Upper lobe of right lung (tissue), 1 donor: ENCODE results near the gene SEPTIN11. TPM values are rescaled to one million over a fixed set of nuclear protein-coding genes. Genes with fewer than 3 reads are reported as not detected.

Source experiments
- ATAC-seq: fragments of 200-7000 bp; cut with Tn5 transposase; one replicate; pipeline ENCODE4 v1.9.1; 2020; ENCODE audit warnings: mild to moderate bottlenecking, moderate library complexity
- DNase-seq: peaks from one replicate; pipeline ENCODE4 v3.0.0-alpha.2; 2020
- H3K27ac ChIP-seq: fragments of 200-600 bp; one replicate; pipeline ENCODE4 v1.8.0; 2022
- H3K27me3 ChIP-seq: fragments of 200-600 bp; one replicate; pipeline ENCODE4 v1.8.0; 2022; ENCODE audit warnings: mild to moderate bottlenecking
- H3K36me3 ChIP-seq: fragments of 200-600 bp; one replicate; pipeline ENCODE4 v1.8.0; 2022
- H3K4me1 ChIP-seq: fragments of 200-600 bp; one replicate; pipeline ENCODE4 v1.8.0; 2022
- H3K4me3 ChIP-seq: fragments of 200-600 bp; one replicate; pipeline ENCODE4 v1.8.0; 2022; ENCODE audit warnings: mild to moderate bottlenecking
- H3K9me3 ChIP-seq: fragments of 200-600 bp; one replicate; pipeline ENCODE4 v1.8.0; 2022
- intact Hi-C: fragments of 100-400 bp; cut with DNase I; formaldehyde crosslinking; loops from one replicate; pipeline ENCODE4 v1.11.0; 2022
- total RNA-seq: library from RNA; stranded (reverse); fragmentation: NEBNext Ultra II Directional; extraction: Animal tissue kit (Norgen Biotek cat#: 25700); gene quantifications from one replicate; pipeline ENCODE4 v1.2.1, GENCODE V29; 2021
- TF ChIP-seq, protein P1 (sequence below): fragments of 200-600 bp; IDR thresholded peaks from one replicate; pipeline ENCODE4 v1.8.0; 2022; ENCODE audit warnings: antibody characterized with exemption
- donor health status: DM: no; HTN: yes; CAD: no; lungs with severe emphysema.

The SEPTIN11 gene
- total RNA-seq, 1 donor from 2014 or later, result 112 TPM

DNA sequence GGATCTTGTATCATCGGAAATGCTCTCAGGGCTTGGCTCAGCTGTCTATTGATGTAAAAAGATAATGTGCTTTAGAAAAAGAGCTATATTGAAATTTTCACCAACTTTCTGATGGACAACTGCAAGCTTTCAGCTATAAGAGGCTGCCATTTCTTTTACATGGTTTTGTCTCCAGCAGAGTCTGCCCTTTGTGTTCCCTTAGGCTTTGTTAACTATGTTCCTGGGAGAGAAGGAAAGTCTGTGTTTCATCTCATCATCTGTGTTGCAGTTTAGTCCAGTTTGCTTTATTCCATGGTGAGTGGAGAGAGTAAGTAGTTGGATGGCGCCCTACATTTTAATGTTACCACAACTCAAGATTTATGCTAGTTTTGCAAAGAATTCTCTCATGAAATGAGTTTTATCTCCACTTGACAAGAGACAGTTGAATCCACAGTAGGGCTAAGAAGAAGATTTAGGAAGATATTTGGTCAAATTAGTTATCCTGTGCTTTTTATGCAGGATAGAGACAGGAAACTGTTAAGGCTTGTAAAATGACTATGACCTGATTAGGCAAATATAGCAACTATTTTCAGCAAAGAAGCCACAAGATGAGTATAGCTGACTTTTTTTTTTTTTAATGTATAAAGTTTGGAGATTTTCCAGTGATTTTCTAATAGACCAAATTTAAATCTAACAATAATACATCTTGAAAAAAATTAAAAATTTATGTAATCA, 16.5 kb downstream of the SEPTIN11 start:
- no peak overlapping the region for H3K27ac ChIP-seq
- H3K4me3 ChIP-seq, result no peak overlapping the region
- no peaks in the 10 kb centered on the region for H3K36me3 ChIP-seq
- no peaks in the 10 kb centered on the region for H3K9me3 ChIP-seq
- ATAC-seq (no peak), DNase-seq (no peak)
- H3K27me3 ChIP-seq, result no peaks in the 10 kb centered on the region
- TF ChIP-seq, protein P1, sequence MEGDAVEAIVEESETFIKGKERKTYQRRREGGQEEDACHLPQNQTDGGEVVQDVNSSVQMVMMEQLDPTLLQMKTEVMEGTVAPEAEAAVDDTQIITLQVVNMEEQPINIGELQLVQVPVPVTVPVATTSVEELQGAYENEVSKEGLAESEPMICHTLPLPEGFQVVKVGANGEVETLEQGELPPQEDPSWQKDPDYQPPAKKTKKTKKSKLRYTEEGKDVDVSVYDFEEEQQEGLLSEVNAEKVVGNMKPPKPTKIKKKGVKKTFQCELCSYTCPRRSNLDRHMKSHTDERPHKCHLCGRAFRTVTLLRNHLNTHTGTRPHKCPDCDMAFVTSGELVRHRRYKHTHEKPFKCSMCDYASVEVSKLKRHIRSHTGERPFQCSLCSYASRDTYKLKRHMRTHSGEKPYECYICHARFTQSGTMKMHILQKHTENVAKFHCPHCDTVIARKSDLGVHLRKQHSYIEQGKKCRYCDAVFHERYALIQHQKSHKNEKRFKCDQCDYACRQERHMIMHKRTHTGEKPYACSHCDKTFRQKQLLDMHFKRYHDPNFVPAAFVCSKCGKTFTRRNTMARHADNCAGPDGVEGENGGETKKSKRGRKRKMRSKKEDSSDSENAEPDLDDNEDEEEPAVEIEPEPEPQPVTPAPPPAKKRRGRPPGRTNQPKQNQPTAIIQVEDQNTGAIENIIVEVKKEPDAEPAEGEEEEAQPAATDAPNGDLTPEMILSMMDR, result no peak
- peaks cover 3% of the 10 kb centered on the region for H3K4me1 ChIP-seq
- intact Hi-C loops, result no loop called here

DNA sequence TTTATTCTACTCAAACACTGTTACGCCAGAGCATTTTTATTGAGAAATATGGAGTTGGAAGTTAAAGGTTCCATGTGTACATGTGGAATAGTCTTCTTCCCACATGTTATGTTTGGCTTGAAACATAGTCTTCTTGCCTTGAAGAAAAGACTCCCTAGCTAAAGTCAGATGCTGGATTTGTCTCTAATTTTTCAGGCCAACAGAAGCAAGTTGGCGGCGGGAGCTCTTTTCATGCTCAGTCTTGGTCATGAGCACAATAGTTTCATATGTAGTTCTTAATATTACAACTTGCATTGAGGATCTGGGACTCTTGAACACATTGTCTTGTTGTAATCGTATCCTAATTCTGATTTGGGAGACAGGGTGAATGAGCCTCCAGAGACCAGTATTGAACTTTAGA, 19.4 kb downstream of the SEPTIN11 start:
- Histone ChIP-seq H3K4me3 (no peak overlapping the region), H3K36me3 (no peaks in the 10 kb centered on the region), H3K27me3 (no peaks in the 10 kb centered on the region), H3K4me1 (peaks cover 1% of the 10 kb centered on the region), H3K27ac (no peak overlapping the region), H3K9me3 (no peaks in the 10 kb centered on the region)
- TF ChIP-seq, protein P1, result no peak
- intact Hi-C loops, result no loop called here
- ATAC-seq, result no peak
- DNase-seq, result no peak

DNA sequence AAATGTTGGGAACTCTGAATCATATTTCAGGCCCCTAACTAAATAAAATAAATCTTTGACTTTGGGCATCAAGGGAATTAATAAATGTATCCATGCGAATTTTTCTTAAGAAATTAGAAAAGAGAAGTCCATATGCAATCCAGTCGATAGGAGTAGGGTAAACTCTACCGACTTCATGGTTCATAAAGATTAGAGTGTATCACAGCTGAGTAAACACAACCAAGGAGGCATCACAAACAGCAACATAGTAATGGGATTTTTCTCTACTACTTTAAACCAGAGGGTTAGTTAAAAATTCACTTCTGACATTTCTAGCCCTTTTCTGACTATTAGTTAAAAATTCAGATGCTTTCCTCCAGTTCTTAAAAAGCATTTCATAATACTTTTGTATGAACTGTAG, 19.9 kb downstream of the SEPTIN11 start:
- Histone ChIP-seq H3K36me3 (no peaks in the 10 kb centered on the region), H3K27ac (no peak overlapping the region), H3K4me3 (no peak overlapping the region), H3K27me3 (no peaks in the 10 kb centered on the region), H3K4me1 (peaks cover 5% of the 10 kb centered on the region), H3K9me3 (no peaks in the 10 kb centered on the region)
- no peak for DNase-seq
- no peak for ATAC-seq
- intact Hi-C loops, result no loop called here
- TF ChIP-seq, protein P1, result no peak

DNA sequence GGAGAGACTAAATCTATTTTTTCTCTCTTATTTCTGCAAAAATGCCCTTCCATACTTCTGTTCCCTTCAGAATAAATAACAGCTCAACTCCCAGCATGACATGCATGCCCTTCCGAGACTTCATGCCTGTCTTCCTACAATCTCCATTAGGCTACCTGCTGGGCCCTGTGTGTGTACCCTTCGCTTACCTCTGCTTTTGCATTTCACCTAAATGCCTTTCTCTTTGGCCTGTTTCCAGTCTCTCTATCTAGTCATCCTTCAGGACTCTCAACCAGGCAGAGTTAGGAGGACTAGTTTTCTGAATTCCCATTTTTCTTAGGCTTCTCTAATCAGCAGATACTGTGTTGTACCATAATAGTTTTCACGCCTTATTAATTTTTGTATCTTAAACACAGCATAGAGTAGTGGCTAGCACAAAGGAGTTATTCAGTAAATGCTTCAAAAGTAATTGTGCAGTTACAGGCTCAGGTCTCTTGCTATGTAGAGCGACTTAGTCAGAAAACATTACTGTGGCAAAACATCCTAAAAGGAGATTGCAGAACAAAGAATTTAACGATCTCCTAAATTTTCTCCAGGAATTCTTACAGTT, 20.5 kb downstream of the SEPTIN11 start:
- peaks cover 5% of the 10 kb centered on the region for H3K4me1 ChIP-seq
- no peak overlapping the region for H3K4me3 ChIP-seq
- H3K27me3 ChIP-seq, result no peaks in the 10 kb centered on the region
- H3K9me3 ChIP-seq, result no peaks in the 10 kb centered on the region
- no peaks in the 10 kb centered on the region for H3K36me3 ChIP-seq
- DNase-seq, result no peak
- ATAC-seq, result no peak
- intact Hi-C loops, result no loop called here
- TF ChIP-seq, protein P1, result no peak
- no peak overlapping the region for H3K27ac ChIP-seq

DNA sequence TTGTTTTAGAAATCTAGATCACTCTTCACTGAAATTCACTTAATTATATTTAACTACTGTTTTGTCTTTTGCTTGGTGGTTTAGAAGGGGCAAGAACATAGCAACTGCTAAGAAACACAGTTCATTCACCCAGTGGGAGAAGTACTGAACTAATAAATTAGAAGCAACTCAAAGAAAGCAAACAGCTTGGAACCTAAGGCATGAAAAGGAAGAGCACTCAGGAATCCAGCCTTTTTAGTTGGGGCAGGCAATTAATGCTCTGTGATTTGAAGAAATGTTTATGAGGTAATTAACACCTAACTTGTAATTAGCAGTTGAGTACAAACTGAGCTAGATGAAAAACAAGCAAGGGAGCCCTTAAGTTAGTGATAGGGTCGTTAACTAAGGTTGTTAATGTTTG, 22.8 kb downstream of the SEPTIN11 start:
- intact Hi-C loops, result no loop called here
- no peaks in the 10 kb centered on the region for H3K27me3 ChIP-seq
- DNase-seq (no peak), ATAC-seq (no peak)
- no peaks in the 10 kb centered on the region for H3K36me3 ChIP-seq
- TF ChIP-seq, protein P1, result no peak
- H3K4me1 ChIP-seq, result peaks cover 10% of the 10 kb centered on the region
- H3K9me3 ChIP-seq, result no peaks in the 10 kb centered on the region
- H3K4me3 ChIP-seq, result no peak overlapping the region
- no peak overlapping the region for H3K27ac ChIP-seq
